WERI-Rb-1 (cell line): ENCODE measurements around the gene ITM2C.

Source experiments
- DNase-seq: peaks from one replicate; pipeline ENCODE4 v3.0.0-alpha.2; 2020
- H3K27ac ChIP-seq: fragments of 250-450 bp; sonication (Bioruptor Pico); 2 replicates; pipeline ENCODE4 v1.5.1; 2020; ENCODE audit warnings: mild to moderate bottlenecking, moderate library complexity
- H3K27me3 ChIP-seq: fragments of 250-450 bp; sonication (Bioruptor Pico); 2 replicates; pipeline ENCODE4 v1.5.1; 2021; ENCODE audit warnings: mild to moderate bottlenecking, low read depth, moderate library complexity; ENCODE audit not compliant: insufficient read depth, severe bottlenecking
- H3K36me3 ChIP-seq: fragments of 250-450 bp; sonication (Bioruptor Pico); 2 replicates; pipeline ENCODE4 v1.5.1; 2020; ENCODE audit warnings: mild to moderate bottlenecking, moderate library complexity
- H3K4me3 ChIP-seq: 2 replicates; pipeline ENCODE4 v1.5.1; 2011; ENCODE audit warnings: low read depth, mild to moderate bottlenecking, control low read depth, low read length
- H3K9me3 ChIP-seq: fragments of 250-450 bp; sonication (Bioruptor Pico); 2 replicates; pipeline ENCODE4 v1.5.1; 2021; ENCODE audit warnings: mild to moderate bottlenecking, moderate library complexity; ENCODE audit not compliant: severe bottlenecking
- TF ChIP-seq, protein P1 (sequence below): IDR thresholded peaks from 2 replicates; pipeline ENCODE4 v1.5.1; 2011; ENCODE audit warnings: low read depth, mild to moderate bottlenecking, control low read depth, inconsistent platforms, low read length

ITM2C gene

DNA sequence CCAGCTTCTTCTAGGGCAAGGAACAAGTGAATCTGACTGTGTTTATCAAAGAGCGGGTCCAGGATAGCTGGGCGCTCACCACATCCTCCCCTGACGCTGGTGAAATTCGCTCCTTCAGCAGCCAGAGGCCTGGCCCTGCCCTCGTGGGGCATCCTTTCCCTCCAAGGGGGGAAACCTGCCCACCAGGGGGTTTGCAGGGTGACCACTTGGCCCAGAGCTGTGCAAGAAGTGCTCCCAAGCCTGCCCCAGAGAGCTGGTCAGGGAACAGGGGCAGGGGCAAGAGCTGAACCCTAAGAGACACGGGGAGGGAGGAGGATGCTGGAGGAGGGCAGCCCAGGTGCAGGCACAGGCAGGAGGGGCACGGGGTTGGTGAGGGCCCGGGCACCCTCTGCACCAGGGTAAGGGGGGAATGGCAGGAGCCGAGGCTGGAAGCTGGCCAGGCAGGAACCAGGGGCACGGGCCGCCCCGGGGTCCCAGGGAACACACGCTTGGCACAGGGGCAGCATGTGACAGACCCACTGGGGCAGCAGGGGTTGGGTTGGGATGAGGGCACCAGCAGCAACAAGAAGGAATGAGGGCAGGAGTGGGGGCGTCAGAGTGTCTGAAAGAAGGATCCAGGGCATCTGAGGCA lies 63.1 kb downstream of the ITM2C start:
- no peaks in the 10 kb centered on the region for H3K36me3 ChIP-seq
- H3K27ac ChIP-seq: no peak overlapping the region
- no peaks in the 10 kb centered on the region for H3K9me3 ChIP-seq
- H3K4me3 ChIP-seq: no peak overlapping the region
- H3K27me3 ChIP-seq: no peaks in the 10 kb centered on the region
- TF ChIP-seq, protein P1, sequence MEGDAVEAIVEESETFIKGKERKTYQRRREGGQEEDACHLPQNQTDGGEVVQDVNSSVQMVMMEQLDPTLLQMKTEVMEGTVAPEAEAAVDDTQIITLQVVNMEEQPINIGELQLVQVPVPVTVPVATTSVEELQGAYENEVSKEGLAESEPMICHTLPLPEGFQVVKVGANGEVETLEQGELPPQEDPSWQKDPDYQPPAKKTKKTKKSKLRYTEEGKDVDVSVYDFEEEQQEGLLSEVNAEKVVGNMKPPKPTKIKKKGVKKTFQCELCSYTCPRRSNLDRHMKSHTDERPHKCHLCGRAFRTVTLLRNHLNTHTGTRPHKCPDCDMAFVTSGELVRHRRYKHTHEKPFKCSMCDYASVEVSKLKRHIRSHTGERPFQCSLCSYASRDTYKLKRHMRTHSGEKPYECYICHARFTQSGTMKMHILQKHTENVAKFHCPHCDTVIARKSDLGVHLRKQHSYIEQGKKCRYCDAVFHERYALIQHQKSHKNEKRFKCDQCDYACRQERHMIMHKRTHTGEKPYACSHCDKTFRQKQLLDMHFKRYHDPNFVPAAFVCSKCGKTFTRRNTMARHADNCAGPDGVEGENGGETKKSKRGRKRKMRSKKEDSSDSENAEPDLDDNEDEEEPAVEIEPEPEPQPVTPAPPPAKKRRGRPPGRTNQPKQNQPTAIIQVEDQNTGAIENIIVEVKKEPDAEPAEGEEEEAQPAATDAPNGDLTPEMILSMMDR: no peak
- no peak for DNase-seq
